ENCODE measurements around the gene TMEM89.

The TMEM89 gene

DNA sequence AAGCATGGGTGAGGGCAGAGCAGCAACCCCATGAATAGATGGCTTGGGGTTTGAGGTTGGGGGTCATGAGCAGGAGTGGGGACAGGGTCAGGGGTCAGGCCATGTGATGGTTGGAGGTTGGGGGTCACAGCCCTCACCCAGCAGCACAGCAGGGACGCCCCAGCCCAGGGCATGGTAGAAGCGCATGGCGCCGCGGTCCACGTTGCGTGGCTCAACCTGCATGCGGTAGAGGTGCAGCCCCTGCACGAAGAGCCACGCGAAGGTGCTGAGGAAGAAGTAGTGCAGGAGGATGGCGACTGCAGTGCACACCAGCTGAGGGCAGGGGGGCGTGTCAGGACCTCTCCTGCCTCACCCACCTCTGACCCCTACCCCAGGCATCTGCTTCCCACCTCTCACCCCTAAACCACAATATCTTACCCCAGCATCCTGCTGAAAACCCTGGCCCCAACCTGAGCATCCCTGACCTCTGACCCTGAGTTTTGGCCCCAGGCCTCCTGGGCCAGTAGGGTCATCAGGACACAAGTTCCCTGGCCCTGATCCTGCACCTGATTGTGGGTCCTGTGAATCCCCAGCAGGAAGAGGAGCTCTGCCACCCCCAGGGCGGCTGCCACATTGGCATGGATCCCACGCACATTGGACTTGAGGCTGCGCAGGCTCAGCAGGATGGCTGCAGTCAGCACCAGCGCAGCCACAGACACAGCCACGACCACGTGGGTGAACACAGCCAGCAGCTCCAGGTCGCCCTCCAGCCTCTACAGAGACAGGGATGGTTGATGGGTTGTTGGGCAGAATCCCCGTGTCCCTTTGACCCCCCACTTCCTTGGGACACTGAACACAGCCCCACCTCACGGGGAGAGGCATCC lies 23.6 kb upstream of the TMEM89 start:
- in situ Hi-C loops (cut with HindIII; ENCODE audit: low sequenced_read_pairs), result no loop called here

DNA sequence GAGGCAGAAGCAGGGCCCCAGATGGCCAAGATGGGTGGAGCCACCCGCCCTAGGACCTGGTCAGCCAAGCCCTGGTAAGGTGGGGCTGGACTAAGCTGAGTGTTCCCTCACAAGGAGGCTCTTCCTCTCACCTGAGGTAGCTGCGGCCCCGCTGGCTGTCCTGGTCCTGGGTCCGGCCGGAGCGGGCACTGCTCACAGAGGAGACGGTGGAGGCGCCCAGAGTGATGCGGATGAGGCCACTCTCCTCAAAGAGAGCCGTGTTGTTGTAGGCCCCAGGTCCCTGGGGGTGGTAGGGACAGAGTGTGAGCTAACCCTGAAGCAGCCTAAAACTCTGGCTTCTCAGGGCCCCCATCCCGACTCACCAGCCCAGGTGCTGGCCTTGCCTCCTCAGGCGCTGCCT lies 21.0 kb upstream of the TMEM89 start:
- in situ Hi-C loops (cut with HindIII; ENCODE audit: low sequenced_read_pairs), result no loop called here

DNA sequence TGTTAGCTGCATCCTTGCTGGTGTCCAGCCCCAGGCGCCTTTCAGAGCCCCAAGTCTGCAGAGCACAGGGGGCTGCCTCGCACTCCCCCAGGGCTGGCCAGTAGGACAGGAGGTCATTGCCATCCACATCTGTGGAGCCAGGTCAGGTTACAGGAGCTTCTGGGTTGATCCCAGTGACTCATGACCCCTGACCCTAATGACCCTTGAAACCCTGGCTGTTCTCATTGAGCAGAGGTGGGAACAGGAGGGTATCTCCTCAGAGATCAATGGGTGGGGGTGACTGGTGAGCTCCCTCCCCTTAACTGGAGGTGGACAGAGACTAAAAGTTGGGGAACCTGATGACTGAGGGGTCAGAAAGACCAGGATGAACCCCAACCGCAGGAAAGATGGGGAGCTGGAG lies 19.8 kb upstream of the TMEM89 start:
- in situ Hi-C loops (cut with HindIII; ENCODE audit: low sequenced_read_pairs), result no loop called here

DNA sequence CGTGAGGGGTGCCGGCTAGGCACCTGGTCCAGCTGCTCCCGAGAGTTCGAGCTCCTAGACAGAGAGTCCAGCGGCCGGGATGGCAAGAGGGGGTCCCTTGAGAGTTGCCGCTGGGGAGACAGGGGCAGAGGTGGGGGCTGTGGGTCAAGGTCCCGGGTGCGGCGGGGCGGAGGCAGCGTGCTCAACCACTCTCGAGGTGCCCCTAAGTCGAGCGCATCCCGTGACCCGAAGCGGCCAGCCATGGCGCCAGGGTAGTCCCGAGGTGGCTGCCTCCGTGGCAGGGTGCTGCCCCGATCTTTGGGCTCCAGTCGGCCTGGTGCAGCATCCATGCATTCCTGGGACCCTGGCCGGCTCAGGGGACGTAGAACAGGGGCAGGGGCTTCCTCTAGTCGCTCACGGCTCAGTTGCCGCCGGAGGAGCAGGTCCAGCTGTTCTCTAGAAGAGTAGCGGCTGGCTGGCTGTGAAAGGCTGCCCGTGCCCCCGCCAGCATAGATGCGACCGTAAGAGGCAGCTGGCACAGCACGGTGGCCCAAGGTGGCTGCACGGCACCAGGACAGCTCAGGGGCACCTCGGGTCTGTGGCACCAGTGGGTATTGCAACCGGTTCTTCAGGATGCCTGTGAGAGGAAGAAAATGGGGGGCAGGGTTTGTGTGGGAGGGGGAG lies 18.5 kb upstream of the TMEM89 start:
- in situ Hi-C loops (cut with HindIII; ENCODE audit: low sequenced_read_pairs), result loop anchor here (10.0 kb wide), 2 partner anchors 85 to 165 kb away; partner anchors contain the start of gene PFKFB4

DNA sequence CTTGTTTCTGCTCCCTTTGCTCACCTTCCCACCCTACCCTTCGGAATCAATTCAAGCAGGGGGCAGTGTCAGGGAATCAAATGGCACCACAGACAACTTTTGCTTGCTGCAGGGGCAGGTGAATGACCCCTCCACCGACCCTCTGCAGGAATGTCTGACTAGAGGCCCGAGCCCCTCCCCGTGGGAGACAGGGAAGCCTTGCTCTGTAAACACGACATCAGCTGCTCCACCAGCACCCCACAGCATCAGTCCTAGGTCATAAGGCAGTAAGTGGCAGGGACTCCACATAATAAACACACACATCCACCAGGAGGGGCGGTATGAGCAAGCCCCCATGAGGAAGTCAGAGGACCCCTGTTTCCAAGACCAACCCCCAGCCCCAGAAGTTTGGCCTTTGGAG lies 15.7 kb upstream of the TMEM89 start:
- in situ Hi-C loops (cut with HindIII; ENCODE audit: low sequenced_read_pairs), result loop anchor here (10.0 kb wide), 2 partner anchors 83 to 163 kb away; partner anchors contain the start of gene PFKFB4

DNA sequence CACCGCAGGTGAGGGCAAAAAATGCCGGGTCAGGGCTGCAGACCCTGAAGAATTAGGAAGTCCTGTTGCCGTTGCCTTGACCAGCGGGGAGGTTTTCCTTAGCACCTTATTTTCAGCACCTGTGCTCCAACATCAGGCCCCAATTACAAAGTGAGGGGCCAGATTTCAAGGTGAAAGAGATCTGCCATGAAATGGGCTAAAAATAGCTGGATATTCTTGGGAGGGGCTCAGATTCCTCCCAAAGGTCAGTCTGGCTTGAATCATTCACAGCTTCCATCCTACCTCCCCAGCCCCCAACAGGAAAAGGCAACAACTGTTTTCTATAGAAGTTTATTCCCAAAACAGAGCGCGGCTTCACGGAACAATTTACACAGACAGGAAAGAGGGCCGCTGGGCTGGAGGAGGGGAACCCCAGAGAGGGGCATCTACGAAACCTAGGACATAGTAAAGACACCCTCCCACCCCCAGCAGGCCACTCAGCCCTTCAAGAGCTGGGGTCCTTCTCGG lies 14.6 kb upstream of the TMEM89 start:
- in situ Hi-C loops (cut with HindIII; ENCODE audit: low sequenced_read_pairs), result loop anchor here (10.0 kb wide), 2 partner anchors 81 to 161 kb away; partner anchors contain the start of gene PFKFB4

DNA sequence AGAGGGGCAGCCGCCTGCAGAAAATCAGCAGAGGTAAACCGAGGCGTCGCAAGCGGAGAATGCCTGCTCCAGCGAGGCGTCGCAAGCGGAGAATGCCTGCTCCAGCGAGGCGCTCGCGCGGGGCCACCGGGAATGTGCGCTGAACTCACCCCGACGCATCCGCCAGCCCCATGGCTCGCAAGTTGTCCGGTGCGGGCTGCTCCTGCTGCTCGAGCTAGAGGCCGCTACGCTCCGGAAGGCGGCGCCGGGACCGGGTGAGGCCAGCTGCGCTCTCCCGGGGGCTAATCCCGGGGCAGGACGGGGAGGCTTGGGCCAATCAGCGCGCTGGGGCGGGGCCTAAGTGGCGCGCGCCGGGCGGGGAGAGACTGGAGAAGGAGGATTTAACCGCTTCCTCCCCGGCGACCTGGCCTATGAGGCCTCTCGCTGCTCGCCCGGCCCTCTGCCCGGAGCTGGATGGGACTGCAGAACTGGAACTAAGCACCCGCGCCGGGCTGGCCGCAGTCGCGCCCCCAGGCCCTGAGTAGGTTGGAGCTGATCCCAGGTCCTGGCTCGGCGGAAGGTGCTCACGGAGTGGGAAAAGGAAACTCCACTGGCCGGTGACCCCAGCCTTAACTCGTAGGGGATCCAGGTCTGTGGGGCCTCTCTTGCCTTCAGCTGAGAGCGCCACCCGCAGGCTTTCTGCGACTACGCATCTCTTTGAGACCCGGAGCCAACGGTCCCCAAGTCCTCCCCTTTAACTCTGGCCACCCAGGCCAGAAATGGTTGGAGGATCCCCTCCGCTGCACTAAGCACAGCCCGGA lies 13.9 kb upstream of the TMEM89 start, which contains the start of gene SLC26A6:
SLC26A6 (minus strand) TSS at position 240 of the 800 bp plus-strand sequence; CDS start at position 172, 68 bp downstream.
- in situ Hi-C loops (cut with HindIII; ENCODE audit: low sequenced_read_pairs), result loop anchor here (10.0 kb wide), 2 partner anchors 81 to 161 kb away; partner anchors contain the start of gene PFKFB4

DNA sequence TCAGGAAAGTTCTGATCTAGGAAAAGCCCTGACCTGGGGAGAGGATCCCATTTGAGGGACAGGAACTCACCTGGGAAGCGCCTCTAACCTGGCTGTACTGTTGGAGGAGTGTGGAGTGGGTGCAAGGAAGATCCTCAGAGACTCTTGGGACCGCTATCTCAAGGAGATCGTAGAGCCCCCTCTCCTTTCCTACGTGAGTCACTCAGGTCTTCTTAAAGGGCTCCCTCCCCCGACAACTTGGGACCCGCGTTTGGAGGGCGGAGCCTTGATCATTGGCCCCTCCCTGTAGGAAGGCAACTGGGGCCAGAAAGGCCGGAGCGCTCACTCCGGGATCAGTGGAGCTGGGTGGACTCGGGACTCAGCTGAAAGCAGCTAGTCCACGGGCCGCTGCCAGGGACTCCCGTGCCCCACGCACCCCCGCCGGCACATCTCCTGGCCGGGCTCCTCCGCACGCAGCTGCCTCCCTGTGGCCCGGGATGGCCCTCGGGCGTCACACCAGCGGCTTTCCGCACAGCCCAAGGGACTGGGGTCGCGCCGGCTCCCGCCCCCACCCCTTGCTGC lies 13.2 kb upstream of the TMEM89 start:
- in situ Hi-C loops (cut with HindIII; ENCODE audit: low sequenced_read_pairs), result loop anchor here (10.0 kb wide), 2 partner anchors 80 to 160 kb away; partner anchors contain the start of gene PFKFB4

DNA sequence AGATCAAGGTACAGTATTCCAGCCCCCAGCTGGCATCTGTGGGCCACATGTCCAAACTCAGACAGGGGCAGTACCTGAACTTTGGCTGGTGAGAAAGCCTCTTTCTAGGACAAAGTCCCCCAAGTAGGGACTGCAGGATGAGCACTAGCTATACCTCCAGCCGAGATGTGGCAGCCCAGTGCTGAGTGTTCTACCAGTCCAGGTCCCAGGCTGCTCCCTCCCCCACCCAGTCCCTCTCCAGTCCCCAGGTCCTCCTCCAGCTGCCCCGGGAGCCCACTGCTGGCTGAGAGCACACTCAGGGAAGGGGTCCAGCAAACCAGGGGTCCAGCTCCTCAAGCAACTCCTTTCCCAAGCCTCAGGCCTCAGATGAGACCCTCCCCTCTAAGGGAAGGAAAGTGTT lies 12.2 kb upstream of the TMEM89 start:
- in situ Hi-C loops (cut with HindIII; ENCODE audit: low sequenced_read_pairs), result loop anchor here (10.0 kb wide), 2 partner anchors 79 to 159 kb away; partner anchors contain the start of gene PFKFB4

DNA sequence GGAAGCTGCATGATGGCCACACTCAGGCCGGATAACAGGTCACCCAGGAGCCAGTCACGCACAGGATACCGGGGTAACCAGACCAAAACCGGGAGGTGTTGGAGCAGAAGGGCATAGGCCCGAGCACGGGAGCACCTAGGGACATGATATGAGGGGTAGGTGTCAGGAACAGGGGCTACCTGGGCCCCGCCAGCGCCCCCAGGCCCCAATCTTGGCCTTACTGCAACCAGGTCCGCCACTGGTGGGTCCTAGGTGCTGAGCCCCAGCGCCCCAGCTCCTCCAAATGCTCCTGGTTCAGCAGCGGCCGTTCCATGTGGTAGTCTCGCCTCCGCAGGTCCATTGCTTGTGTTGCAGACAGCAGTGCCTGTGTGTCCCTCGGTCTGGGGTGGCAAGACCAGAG lies 11.7 kb upstream of the TMEM89 start:
- in situ Hi-C loops (cut with HindIII; ENCODE audit: low sequenced_read_pairs), result loop anchor here (10.0 kb wide), 2 partner anchors 78 to 158 kb away; partner anchors contain the start of gene PFKFB4

DNA sequence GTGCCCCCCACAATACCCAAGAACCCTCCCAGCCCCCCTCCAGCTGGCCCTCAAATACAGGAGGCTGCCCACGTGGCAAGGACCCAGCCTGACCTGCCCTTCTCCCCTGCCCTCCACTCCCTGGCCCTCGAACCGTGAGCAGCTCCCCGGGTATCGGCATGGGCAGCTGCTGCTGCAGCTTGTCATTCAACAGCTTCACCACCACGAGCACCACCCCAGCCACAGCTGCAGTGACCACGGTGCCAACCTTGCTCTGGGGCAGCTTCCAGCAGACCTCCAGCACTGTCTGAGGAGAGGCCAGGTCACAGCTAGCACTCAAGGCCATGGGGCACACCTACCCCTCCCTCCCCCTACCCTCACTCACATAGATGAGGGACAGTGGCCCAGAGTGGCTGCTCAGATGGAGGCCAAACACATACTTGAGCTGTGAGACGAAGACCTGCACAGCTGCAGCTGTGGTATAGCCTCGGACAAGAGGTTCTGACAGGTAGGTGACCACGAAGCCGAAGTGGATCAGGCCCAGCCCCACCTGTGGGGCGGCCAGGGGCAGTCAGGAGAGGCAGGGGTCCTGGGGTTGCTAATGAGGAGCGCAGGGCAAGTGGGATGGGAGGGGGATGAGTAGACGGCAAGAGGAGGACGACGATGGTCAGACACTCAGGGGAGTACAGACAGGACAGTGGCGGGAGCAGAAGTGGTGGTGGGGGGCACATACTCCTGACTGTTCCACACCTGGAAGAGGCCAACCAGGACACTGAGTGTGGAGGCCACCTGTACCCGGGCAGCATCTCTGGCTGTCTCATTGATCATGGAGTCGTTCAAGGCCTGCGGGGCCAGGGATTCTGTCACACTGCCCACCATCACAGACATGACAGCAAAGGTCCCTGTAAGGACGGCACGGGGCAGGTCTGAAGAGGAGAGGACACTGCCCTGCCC lies 10.2 kb upstream of the TMEM89 start:
- in situ Hi-C loops (cut with HindIII; ENCODE audit: low sequenced_read_pairs), result loop anchor here (10.0 kb wide), 2 partner anchors 77 to 157 kb away; partner anchors contain the start of gene PFKFB4

DNA sequence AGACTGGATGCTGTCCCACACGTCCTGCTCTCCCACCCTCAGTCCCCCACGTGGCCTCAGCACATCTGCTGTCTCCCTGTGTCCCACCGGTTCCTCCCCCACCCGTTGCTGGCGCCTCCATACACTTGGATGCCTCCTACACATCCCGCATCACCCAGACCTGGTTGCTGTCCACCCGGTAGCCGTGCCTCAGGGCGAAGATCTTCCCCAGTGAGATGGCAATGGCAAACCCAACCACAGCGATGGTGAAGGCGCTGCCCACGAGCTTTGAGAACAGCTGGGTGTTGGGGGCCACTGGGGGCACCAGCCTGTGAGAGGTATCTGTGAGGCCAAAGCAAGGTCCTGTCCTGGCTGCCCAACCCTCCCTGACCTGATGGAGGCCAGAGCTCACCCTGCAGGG lies 9.3 kb upstream of the TMEM89 start:
- in situ Hi-C loops (cut with HindIII; ENCODE audit: low sequenced_read_pairs), result loop anchor here (10.0 kb wide), 2 partner anchors 76 to 156 kb away; partner anchors contain the start of gene PFKFB4

DNA sequence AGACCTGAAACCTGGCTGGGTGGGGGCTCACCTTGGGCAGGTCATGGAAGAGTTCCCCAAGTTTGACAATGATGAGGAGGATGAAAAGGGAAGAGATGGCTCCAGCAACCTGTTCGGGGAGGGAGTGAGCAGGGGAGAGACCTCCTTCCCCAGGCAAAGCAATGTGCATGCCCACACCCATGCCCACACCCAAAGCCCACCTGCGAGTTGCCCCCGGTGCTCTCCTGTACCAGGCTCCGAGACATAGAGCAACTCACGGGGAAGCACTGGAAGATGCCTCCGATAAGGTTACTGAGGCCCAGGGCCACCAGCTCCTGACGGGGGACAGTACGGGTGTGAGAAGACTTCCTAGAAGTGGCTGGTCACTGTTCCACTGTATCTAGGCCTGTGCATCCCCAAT lies 8.8 kb upstream of the TMEM89 start:
- in situ Hi-C loops (cut with HindIII; ENCODE audit: low sequenced_read_pairs), result loop anchor here (10.0 kb wide), 2 partner anchors 76 to 156 kb away; partner anchors contain the start of gene PFKFB4

DNA sequence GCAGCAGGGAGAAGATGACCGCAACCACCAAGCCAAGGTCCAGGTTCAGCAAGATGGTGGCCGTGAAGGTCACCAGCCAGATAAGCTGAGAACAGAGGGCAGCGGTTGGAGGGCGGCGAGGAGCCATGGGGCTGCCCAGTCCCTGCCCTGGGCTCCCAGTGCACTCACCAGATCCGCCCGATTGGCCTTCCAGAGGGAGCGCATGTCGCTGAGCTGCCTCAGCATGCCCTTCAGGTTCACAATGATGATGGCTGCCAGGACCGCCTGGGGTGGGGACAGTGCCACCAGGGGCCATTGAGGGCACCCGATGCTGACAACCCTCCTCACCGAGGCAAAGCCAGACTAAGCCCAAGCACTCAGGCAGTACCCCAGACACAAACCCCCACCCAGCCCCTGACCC lies 8.3 kb upstream of the TMEM89 start:
- in situ Hi-C loops (cut with HindIII; ENCODE audit: low sequenced_read_pairs), result loop anchor here (10.0 kb wide), 2 partner anchors 75 to 155 kb away; partner anchors contain the start of gene PFKFB4

DNA sequence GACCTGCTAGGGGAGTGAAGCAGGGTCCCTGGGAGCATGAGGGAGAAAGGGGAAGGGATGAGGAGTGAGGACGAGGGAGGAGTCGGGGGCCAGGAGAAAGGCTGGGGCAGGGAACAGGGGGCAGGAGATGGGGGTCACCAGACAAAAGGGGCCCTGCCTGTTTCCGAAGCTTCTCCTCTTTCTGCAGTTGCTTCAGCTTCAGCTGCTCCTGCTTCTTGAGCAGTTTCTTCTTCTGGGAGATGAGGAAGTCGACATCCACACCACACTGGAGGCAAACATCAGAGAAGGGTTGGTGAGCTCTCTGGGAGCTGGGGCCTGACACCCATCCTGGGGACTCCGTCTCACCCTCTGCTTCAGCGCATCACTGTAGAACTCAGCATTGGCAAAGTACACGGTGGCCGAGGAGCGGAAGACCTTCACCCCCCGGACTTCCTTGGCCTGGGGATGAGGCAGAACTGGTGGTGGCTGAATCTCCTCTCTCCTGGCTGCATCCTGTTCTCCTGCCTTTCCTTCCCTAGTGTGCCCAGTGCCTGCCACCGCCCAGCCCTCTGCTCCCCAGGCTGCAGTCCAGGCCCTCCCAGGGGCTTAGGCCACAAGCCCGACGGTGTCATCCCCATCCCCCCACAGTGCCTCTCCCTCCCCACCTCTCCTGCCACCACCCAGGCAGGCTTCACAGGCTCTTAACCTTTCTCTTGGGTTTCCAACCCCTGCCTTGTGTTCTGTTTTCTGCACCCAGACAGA lies 6.9 kb upstream of the TMEM89 start:
- in situ Hi-C loops (cut with HindIII; ENCODE audit: low sequenced_read_pairs), result no loop called here

DNA sequence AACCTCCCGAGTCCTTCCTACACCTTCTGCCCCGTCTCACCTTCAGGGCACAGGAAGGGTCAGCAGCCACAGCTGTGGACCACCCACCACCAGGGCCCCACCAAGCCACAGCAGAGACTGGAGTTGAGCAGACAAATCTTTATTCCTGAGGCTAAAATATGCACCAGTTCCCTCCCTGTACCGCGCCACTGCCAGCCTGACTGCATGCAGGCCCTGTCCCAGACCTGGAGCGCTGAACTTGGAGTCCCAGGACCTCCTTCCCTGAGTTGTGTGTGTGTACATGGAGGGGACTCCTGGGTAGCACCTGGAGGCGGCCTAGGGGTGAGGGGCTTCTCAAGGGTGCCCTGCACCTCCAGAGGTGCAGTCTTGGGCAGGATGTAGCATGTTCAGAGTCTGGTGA lies 4.0 kb upstream of the TMEM89 start:
- in situ Hi-C loops (cut with HindIII; ENCODE audit: low sequenced_read_pairs), result no loop called here

DNA sequence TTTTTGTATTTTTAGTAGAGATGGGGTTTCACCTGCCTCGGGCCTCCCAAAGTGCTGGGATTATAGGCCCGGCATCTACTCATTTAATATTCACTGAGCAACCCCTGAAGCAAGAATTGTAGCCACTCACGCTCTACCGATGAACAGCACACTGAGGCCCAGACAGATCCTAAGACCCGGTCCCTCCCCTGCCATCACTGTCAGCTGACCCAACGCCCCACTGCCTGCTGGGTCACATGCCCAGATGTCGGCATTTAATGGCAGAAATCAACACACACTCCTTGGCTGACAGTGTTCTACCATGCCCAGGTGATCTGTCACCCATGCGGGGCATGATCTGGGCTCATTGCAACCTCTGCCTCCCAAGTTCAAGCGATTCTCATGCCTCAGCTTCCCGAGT lies 3.2 kb upstream of the TMEM89 start:
- in situ Hi-C loops (cut with HindIII; ENCODE audit: low sequenced_read_pairs), result no loop called here

Data from endothelial cell of hepatic sinusoid (primary cell).